Subcutaneous abdominal adipose tissue (tissue), 5 donors: ENCODE measurements around the gene PMEPA1.
A peak's percentile ranks its signal among the peaks of the same experiment; 100 is the strongest.
"Not testable (repeated sequence)": the region's sequence is repeated elsewhere in the genome, so short reads cannot be mapped to it uniquely, and the experiment has no call there.

Source experiments
- H3K27ac ChIP-seq: one replicate; pipeline ENCODE4 v1.7.0; 2013; ENCODE audit warnings: low read depth, mild to moderate bottlenecking, inconsistent platforms, low read length, moderate library complexity
- H3K27me3 ChIP-seq, 5 donors: one replicate each; pipeline ENCODE4 v1.7.0; 2013; ENCODE audit warnings: low read length in 5 of 5, inconsistent platforms in 1 of 5; ENCODE audit not compliant: control insufficient read depth in 5 of 5, insufficient read depth in 4 of 5
- H3K36me3 ChIP-seq, 5 donors: one replicate each; pipeline ENCODE4 v1.7.0; 2013; ENCODE audit warnings: low read length in 5 of 5; ENCODE audit not compliant: control insufficient read depth in 5 of 5, insufficient read depth in 5 of 5
- H3K4me1 ChIP-seq, 5 donors: one replicate each; pipeline ENCODE4 v1.7.0; 2013; ENCODE audit warnings: low read length in 5 of 5, mild to moderate bottlenecking in 3 of 5, moderate library complexity in 1 of 5; ENCODE audit not compliant: control insufficient read depth in 5 of 5, insufficient read depth in 5 of 5
- H3K4me3 ChIP-seq, 5 donors: one replicate each; pipeline ENCODE4 v1.7.0; 2013; ENCODE audit warnings: low read length in 5 of 5, low read depth in 1 of 5
- H3K9ac ChIP-seq, 5 donors: one replicate each; pipeline ENCODE4 v1.7.0; 2013; ENCODE audit warnings: low read length in 5 of 5, mild to moderate bottlenecking in 4 of 5, moderate library complexity in 3 of 5
- H3K9me3 ChIP-seq, 5 donors: one replicate each; pipeline ENCODE4 v1.7.0; 2013; ENCODE audit warnings: low read length in 5 of 5; ENCODE audit not compliant: control insufficient read depth in 5 of 5
- donor health status: healthy.
- donor health status: healthy.
- donor health status: healthy.
- donor health status: healthy.
- donor health status: healthy.

The PMEPA1 gene

GRCh38 chr20:57629491-57629901 is 80.3 kb downstream of the PMEPA1 start:
- H3K27ac ChIP-seq, H3K9me3 ChIP-seq, H3K36me3 ChIP-seq, H3K27me3 ChIP-seq, H3K9ac ChIP-seq: not testable (repeated sequence)
- H3K4me1 ChIP-seq, result peaks cover 9 to 25% (median 20%) of the 10 kb centered on the region in 5 donors
- peak overlapping the region in 3 of 5 donors; percentile 20 to 35 (median 23) for H3K4me3 ChIP-seq

- H3K27me3 ChIP-seq, H3K9ac ChIP-seq, H3K36me3 ChIP-seq, H3K27ac ChIP-seq, H3K9me3 ChIP-seq, H3K4me3 ChIP-seq: not testable (repeated sequence)
- H3K4me1 ChIP-seq, result peaks cover 9 to 25% (median 20%) of the 10 kb centered on the region in 5 donors
These were observed 80.9 kb downstream of the PMEPA1 start for GRCh38 chr20:57628962-57629308.

- Histone ChIP-seq H3K4me3 (peak overlapping the region; percentile 12 to 58 (median 52)), H3K27ac (peak overlapping the region; percentile 81), H3K9ac (peak overlapping the region in 2 of 5 donors; percentile 4 to 11), H3K27me3 (no peaks in the 10 kb centered on the region), H3K4me1 (peaks cover 9 to 25% (median 20%) of the 10 kb centered on the region in 5 donors), H3K36me3 (no peaks in the 10 kb centered on the region), H3K9me3 (peaks cover 0 to 6% (median 5%) of the 10 kb centered on the region in 5 donors)
These were observed 81.5 kb downstream of the PMEPA1 start for GRCh38 chr20:57628047-57628961.

GRCh38 chr20:57627339-57627738 is 82.5 kb downstream of the PMEPA1 start:
- Histone ChIP-seq H3K9ac (peak overlapping the region in 1 of 5 donors; percentile 11), H3K9me3 (peaks cover 0 to 6% (median 5%) of the 10 kb centered on the region in 5 donors), H3K36me3 (no peaks in the 10 kb centered on the region), H3K4me3 (peak overlapping the region in 1 of 5 donors; percentile 25), H3K27me3 (peaks cover 0 to 3% (median 0%) of the 10 kb centered on the region in 5 donors), H3K27ac (peak overlapping the region; percentile 81), H3K4me1 (peaks cover 9 to 25% (median 20%) of the 10 kb centered on the region in 5 donors)

GRCh38 chr20:57625978-57626377 is 83.8 kb downstream of the PMEPA1 start:
- Histone ChIP-seq H3K9ac (no peak overlapping the region), H3K4me1 (peaks cover 9 to 26% (median 22%) of the 10 kb centered on the region in 5 donors), H3K4me3 (no peak overlapping the region), H3K27ac (no peak overlapping the region), H3K36me3 (no peaks in the 10 kb centered on the region), H3K27me3 (peaks cover 0 to 7% (median 3%) of the 10 kb centered on the region in 5 donors), H3K9me3 (peaks cover 0 to 6% (median 5%) of the 10 kb centered on the region in 5 donors)

GRCh38 chr20:57625181-57625958 is 84.4 kb downstream of the PMEPA1 start:
- no peak overlapping the region for H3K4me3 ChIP-seq
- peaks cover 9 to 32% (median 22%) of the 10 kb centered on the region in 5 donors for H3K4me1 ChIP-seq
- H3K36me3 ChIP-seq, result no peaks in the 10 kb centered on the region
- no peak overlapping the region for H3K27ac ChIP-seq
- peaks cover 0 to 7% (median 3%) of the 10 kb centered on the region in 5 donors for H3K27me3 ChIP-seq
- peaks cover 0 to 6% (median 5%) of the 10 kb centered on the region in 5 donors for H3K9me3 ChIP-seq
- no peak overlapping the region for H3K9ac ChIP-seq

- Histone ChIP-seq H3K36me3 (no peaks in the 10 kb centered on the region), H3K27ac (no peak overlapping the region), H3K4me3 (no peak overlapping the region), H3K4me1 (peaks cover 9 to 42% (median 24%) of the 10 kb centered on the region in 5 donors), H3K27me3 (peaks cover 0 to 7% (median 3%) of the 10 kb centered on the region in 5 donors), H3K9me3 (peaks cover 0 to 6% (median 5%) of the 10 kb centered on the region in 5 donors), H3K9ac (no peak overlapping the region)
These were observed 85.7 kb downstream of the PMEPA1 start for GRCh38 chr20:57624124-57624523.

- H3K4me3 ChIP-seq, result no peak overlapping the region
- peaks cover 7 to 44% (median 16%) of the 10 kb centered on the region in 5 donors for H3K4me1 ChIP-seq
- H3K36me3 ChIP-seq, result no peaks in the 10 kb centered on the region
- H3K9me3 ChIP-seq, result peaks cover 0 to 6% (median 5%) of the 10 kb centered on the region in 5 donors
- H3K27me3 ChIP-seq, result peaks cover 0 to 9% (median 4%) of the 10 kb centered on the region in 5 donors
- H3K27ac ChIP-seq, result no peak overlapping the region
- no peak overlapping the region for H3K9ac ChIP-seq
These were observed 87.0 kb downstream of the PMEPA1 start for GRCh38 chr20:57622579-57623381.

- peaks cover 0 to 6% (median 5%) of the 10 kb centered on the region in 5 donors for H3K9me3 ChIP-seq
- no peak overlapping the region for H3K9ac ChIP-seq
- peaks cover 2 to 40% (median 10%) of the 10 kb centered on the region in 5 donors for H3K4me1 ChIP-seq
- H3K27me3 ChIP-seq, result peaks cover 0 to 9% (median 4%) of the 10 kb centered on the region in 5 donors
- no peak overlapping the region for H3K4me3 ChIP-seq
- H3K27ac ChIP-seq, result no peak overlapping the region
- no peaks in the 10 kb centered on the region for H3K36me3 ChIP-seq
These were observed 87.6 kb downstream of the PMEPA1 start for GRCh38 chr20:57622201-57622570.
